Keratinocyte (primary cell): ENCODE results near the gene THOC1. TPM values are rescaled to one million over a fixed set of nuclear protein-coding genes. Genes with fewer than 3 reads are reported as not detected.

ENCODE experiments used
- DNase-seq: peaks from one replicate; pipeline ENCODE4 v3.0.0-alpha.2; 2011; ENCODE audit warnings: low read depth, missing footprints, low spot score
- FAIRE-seq: peaks from 2 replicates; lab custom pipeline; 2011; peaks lifted over from hg19 to GRCh38; lab: Jason Lieb, UNC
- H2AFZ ChIP-seq: 2 replicates; pipeline ENCODE4 v1.6.0; 2012; ENCODE audit warnings: low read length, control low read depth, inconsistent platforms; ENCODE audit not compliant: control insufficient read depth
- H3K27ac ChIP-seq: 2 replicates; pipeline ENCODE4 v1.5.1; 2011; ENCODE audit warnings: low read length; ENCODE audit not compliant: control insufficient read depth, insufficient read depth
- H3K27me3 ChIP-seq: 3 replicates; pipeline ENCODE4 v1.6.0; 2011; ENCODE audit warnings: low read length; ENCODE audit not compliant: control insufficient read depth, insufficient read depth; ENCODE audit errors: extremely low read depth
- H3K36me3 ChIP-seq, 2 experiments: 2 replicates in 1 of 2; 3 replicates in 1 of 2; pipeline ENCODE4 v1.5.1; 2011; ENCODE audit warnings: low read length in 2 of 2, mild to moderate bottlenecking in 1 of 2; ENCODE audit not compliant: control insufficient read depth in 2 of 2, insufficient read depth in 2 of 2; ENCODE audit errors: extremely low read depth in 1 of 2
- H3K4me1 ChIP-seq: 3 replicates; pipeline ENCODE4 v1.5.1; 2011; ENCODE audit warnings: low read length; ENCODE audit not compliant: control insufficient read depth, insufficient read depth; ENCODE audit errors: extremely low read depth
- H3K4me2 ChIP-seq: 3 replicates; pipeline ENCODE4 v1.6.0; 2011; ENCODE audit warnings: low read depth, low read length; ENCODE audit not compliant: control insufficient read depth, insufficient read depth; ENCODE audit errors: extremely low read depth
- H3K4me3 ChIP-seq, 3 experiments: fragments of 200-600 bp in 1 of 3; sonication (generic) in 1 of 3; 2 replicates in 2 of 3; 3 replicates in 1 of 3; pipeline ENCODE4 v1.5.1; 2011 to 2016; ENCODE audit warnings: low read length in 3 of 3, mild to moderate bottlenecking in 3 of 3, control low read depth in 2 of 3, inconsistent platforms in 1 of 3, low read depth in 1 of 3, mixed read lengths in 1 of 3, mixed run types in 1 of 3, moderate library complexity in 1 of 3; ENCODE audit not compliant: control insufficient read depth in 2 of 3, insufficient read depth in 2 of 3; ENCODE audit errors: extremely low read depth in 1 of 3
- H3K79me2 ChIP-seq: 2 replicates; pipeline ENCODE4 v1.6.0; 2012; ENCODE audit warnings: low read length; ENCODE audit not compliant: control insufficient read depth, insufficient read depth
- H3K9ac ChIP-seq: 3 replicates; pipeline ENCODE4 v1.6.0; 2011; ENCODE audit warnings: low read length; ENCODE audit not compliant: control insufficient read depth, insufficient read depth; ENCODE audit errors: extremely low read depth
- H3K9me1 ChIP-seq: 3 replicates; pipeline ENCODE4 v1.6.0; 2011; ENCODE audit warnings: low read length; ENCODE audit not compliant: control insufficient read depth, insufficient read depth; ENCODE audit errors: extremely low read depth
- H3K9me3 ChIP-seq: 2 replicates; pipeline ENCODE4 v1.5.1; 2012; ENCODE audit warnings: low read depth, low read length; ENCODE audit not compliant: control insufficient read depth
- H4K20me1 ChIP-seq: 3 replicates; pipeline ENCODE4 v1.6.0; 2011; ENCODE audit warnings: low read length; ENCODE audit not compliant: control insufficient read depth, insufficient read depth; ENCODE audit errors: extremely low read depth
- CTCF ChIP-seq, 3 experiments: IDR thresholded peaks in 1 of 3; conservative IDR thresholded peaks in 1 of 3; optimal IDR thresholded peaks in 1 of 3; 2 replicates in 2 of 3; 3 replicates in 1 of 3; pipeline versions ENCODE3 to v1.5.1; 2011; ENCODE audit warnings: low read length in 3 of 3, mild to moderate bottlenecking in 3 of 3, moderate library complexity in 2 of 3, control low read depth in 1 of 3, inconsistent platforms in 1 of 3; ENCODE audit not compliant: insufficient read depth in 2 of 3; ENCODE audit errors: extremely low read depth in 1 of 3
- EZH2 ChIP-seq: IDR thresholded peaks from one replicate; pipeline ENCODE4 v1.6.1; 2012; ENCODE audit warnings: inconsistent platforms, mild to moderate bottlenecking, low read length, moderate library complexity
- dilution Hi-C: fragments of 300-500 bp; cut with MboI; formaldehyde crosslinking; loops from one replicate; pipeline ENCODE4 v1.7.0; 2020; ENCODE audit warnings: low sequenced_read_pairs; ENCODE audit not compliant: extremely low pct_ligation_motif_present
- polyA plus RNA-seq, 5 experiments: library from polyadenylated mRNA; depleted of rRNA in 3 of 5; stranded (reverse) in 3 of 5; stranded (forward) in 1 of 5; unstranded in 1 of 5; fragments of >200 nt; gene quantifications; 1 replicate in 1 of 5; 2 replicates in 3 of 5; 3 replicates in 1 of 5; pipeline versions ENCODE4 v1.2.1 to v1.2.3, GENCODE V29; 2011 to 2012; ENCODE audit warnings: missing spikeins in 2 of 5, low read depth in 1 of 5, low replicate concordance in 1 of 5

THOC1 gene
- polyA plus RNA-seq, 1 donor (not counting 4 experiments of a cell fraction or from before 2014, with no cell fraction given) = 35.8 TPM

GRCh38 chr18:192801-193200 is 75.0 kb downstream of the THOC1 start:
- DNase-seq = no peak
- H2AFZ ChIP-seq = no peak overlapping the region
- dilution Hi-C loops = no loop called here
- peaks cover 2 to 16% of the 10 kb centered on the region in 2 experiments for H3K36me3 ChIP-seq
- TF ChIP-seq CTCF (optimal IDR thresholded peaks at IDR 0.05 in 1 of 3, IDR thresholded peaks at IDR 0.05 in 1 of 3, conservative IDR thresholded peaks at IDR 0.05 in 1 of 3; ENCODE audit: extremely low read depth in 1 of 3, insufficient read depth in 2 of 3, low read length in 3 of 3) (no peak), EZH2 (no peak)
- H4K20me1 ChIP-seq = no peaks in the 10 kb centered on the region
- no peaks in the 10 kb centered on the region for H3K9me1 ChIP-seq
- H3K4me3 ChIP-seq = no peak overlapping the region
- peaks cover 55% of the 10 kb centered on the region for H3K79me2 ChIP-seq
- H3K4me1 ChIP-seq = no peaks in the 10 kb centered on the region
- no peaks in the 10 kb centered on the region for H3K9me3 ChIP-seq
- H3K27ac ChIP-seq = no peak overlapping the region
- H3K9ac ChIP-seq = no peak overlapping the region
- H3K4me2 ChIP-seq = no peak overlapping the region
- no peaks in the 10 kb centered on the region for H3K27me3 ChIP-seq
- no peak for FAIRE-seq

GRCh38 chr18:191725-192124 is 76.1 kb downstream of the THOC1 start:
- no peak for FAIRE-seq
- Histone ChIP-seq H3K4me3 (no peak overlapping the region), H3K27ac (no peak overlapping the region), H2AFZ (no peak overlapping the region), H4K20me1 (no peaks in the 10 kb centered on the region), H3K27me3 (no peaks in the 10 kb centered on the region), H3K4me1 (no peaks in the 10 kb centered on the region), H3K79me2 (peaks cover 65% of the 10 kb centered on the region), H3K36me3 (peaks cover 2 to 10% of the 10 kb centered on the region in 2 experiments), H3K4me2 (no peak overlapping the region), H3K9me1 (no peaks in the 10 kb centered on the region), H3K9me3 (no peaks in the 10 kb centered on the region), H3K9ac (no peak overlapping the region)
- TF ChIP-seq CTCF (optimal IDR thresholded peaks at IDR 0.05 in 1 of 3, IDR thresholded peaks at IDR 0.05 in 1 of 3, conservative IDR thresholded peaks at IDR 0.05 in 1 of 3; ENCODE audit: extremely low read depth in 1 of 3, insufficient read depth in 2 of 3, low read length in 3 of 3) = no peak
- no peak for TF ChIP-seq EZH2
- no peak for DNase-seq
- dilution Hi-C loops = no loop called here
